Dendritic cell treated with granulocyte-macrophage colony-stimulating factor and Interleukin-4, amounts not matched to agents 40 ng/mL and 50 ng/mL, for 4 days (primary cell): Measurements from ENCODE around the gene TTC9.
"Not testable (repeated sequence)": the region's sequence is repeated elsewhere in the genome, so short reads cannot be mapped to it uniquely, and the experiment has no call there.

Experiments
- H3K27ac Mint-ChIP-seq: one replicate; pipeline ENCODE4 v1.8.0; 2022; ENCODE audit warnings: mild to moderate bottlenecking, mixed read lengths
- H3K27me3 Mint-ChIP-seq: one replicate; pipeline ENCODE4 v1.8.0; 2022; ENCODE audit warnings: mild to moderate bottlenecking, mixed read lengths
- H3K36me3 Mint-ChIP-seq: one replicate; pipeline ENCODE4 v1.8.0; 2022; ENCODE audit warnings: low read depth, mixed read lengths
- H3K4me1 Mint-ChIP-seq: one replicate; pipeline ENCODE4 v1.8.0; 2022; ENCODE audit warnings: low read depth, mixed read lengths
- H3K4me3 Mint-ChIP-seq: one replicate; pipeline ENCODE4 v1.8.0; 2022; ENCODE audit warnings: mild to moderate bottlenecking, moderate library complexity, mixed read lengths
- H3K9me3 Mint-ChIP-seq: one replicate; pipeline ENCODE4 v1.8.0; 2022; ENCODE audit warnings: mixed read lengths
- intact Hi-C: fragments of 100-400 bp; cut with micrococcal nuclease; formaldehyde crosslinking; loops from one replicate; pipeline ENCODE4 v1.15.0; 2022

The TTC9 gene

DNA sequence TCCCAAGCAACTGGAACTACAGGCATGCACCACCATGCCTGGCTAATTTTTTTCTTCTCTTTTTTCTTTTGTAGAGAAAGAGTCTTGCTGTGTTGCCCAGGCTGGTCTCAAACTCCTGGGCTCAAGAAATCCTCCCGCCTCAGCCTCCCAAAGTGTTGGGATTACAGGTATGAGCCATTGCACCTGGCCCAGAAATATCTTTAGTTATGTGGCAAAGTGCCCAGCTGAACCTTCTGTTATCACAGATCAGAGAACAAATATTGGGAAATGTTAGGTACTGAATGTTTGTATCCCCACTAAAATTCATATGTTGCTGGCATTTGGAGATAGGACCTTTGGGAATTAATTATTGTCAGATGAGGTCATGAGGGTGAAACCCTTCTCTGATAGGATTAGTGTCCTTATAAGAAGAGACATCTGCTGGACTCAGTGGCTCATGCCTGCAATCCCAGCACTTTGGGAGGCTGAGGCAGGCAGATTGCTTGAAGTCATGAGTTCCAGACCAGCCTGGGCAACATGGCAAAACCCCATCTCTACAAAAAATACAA is 62.0 kb downstream of the TTC9 start:
- H3K9me3 Mint-ChIP-seq, H3K27me3 Mint-ChIP-seq, H3K4me3 Mint-ChIP-seq, H3K27ac Mint-ChIP-seq, intact Hi-C loops: not testable (repeated sequence)
- Mint-ChIP-seq H3K36me3 (peaks cover 19% of the 10 kb centered on the region), H3K4me1 (peaks cover 61% of the 10 kb centered on the region)

DNA sequence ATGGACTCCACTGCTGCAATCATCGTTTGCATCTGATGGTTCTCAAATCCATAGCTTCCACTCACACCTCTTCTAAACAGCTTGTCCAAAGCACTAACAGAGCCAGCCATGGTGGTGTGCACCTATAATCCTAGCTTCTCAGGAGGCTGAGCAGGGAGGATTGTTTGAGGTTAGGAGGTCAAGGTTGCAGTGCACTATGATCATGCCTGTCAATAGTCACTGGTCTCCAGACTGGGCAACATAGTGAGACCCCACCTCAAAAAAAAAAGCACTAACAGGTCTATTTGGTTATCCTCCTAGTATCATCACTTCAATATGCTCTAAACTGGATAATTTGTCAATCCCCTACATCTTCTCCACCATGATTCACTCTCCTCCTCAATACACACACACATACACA is 63.2 kb downstream of the TTC9 start:
- peaks cover 19% of the 10 kb centered on the region for H3K36me3 Mint-ChIP-seq
- peaks cover 48% of the 10 kb centered on the region for H3K4me1 Mint-ChIP-seq
- no peaks in the 10 kb centered on the region for H3K27me3 Mint-ChIP-seq
- no peaks in the 10 kb centered on the region for H3K9me3 Mint-ChIP-seq
- peak overlapping the region; percentile 1 for H3K27ac Mint-ChIP-seq
- H3K4me3 Mint-ChIP-seq, result no peak overlapping the region
- intact Hi-C loops, result no loop called here

DNA sequence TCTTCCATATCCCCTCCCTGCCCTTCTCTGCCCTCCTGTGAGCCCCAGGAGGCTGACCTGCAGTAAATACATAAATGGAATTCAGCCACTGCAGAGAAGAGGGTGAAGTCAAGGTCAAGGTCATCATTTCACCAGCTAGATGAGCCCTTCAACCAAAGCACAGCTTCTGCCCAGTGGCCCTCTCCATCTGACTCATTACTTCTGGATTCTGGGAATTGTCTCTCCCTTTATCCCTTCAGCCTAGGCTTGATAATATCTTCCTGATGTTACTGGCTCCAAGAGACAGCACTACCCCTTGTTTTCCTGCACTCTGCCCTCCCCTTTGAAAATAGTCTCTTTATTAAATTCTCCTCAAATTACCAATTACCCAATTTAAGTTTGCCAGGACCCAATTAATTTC is 64.5 kb downstream of the TTC9 start:
- peaks cover 42% of the 10 kb centered on the region for H3K4me1 Mint-ChIP-seq
- intact Hi-C loops, result no loop called here
- no peak overlapping the region for H3K4me3 Mint-ChIP-seq
- no peaks in the 10 kb centered on the region for H3K9me3 Mint-ChIP-seq
- peaks cover 19% of the 10 kb centered on the region for H3K36me3 Mint-ChIP-seq
- no peaks in the 10 kb centered on the region for H3K27me3 Mint-ChIP-seq
- peak overlapping the region; percentile 40 for H3K27ac Mint-ChIP-seq

DNA sequence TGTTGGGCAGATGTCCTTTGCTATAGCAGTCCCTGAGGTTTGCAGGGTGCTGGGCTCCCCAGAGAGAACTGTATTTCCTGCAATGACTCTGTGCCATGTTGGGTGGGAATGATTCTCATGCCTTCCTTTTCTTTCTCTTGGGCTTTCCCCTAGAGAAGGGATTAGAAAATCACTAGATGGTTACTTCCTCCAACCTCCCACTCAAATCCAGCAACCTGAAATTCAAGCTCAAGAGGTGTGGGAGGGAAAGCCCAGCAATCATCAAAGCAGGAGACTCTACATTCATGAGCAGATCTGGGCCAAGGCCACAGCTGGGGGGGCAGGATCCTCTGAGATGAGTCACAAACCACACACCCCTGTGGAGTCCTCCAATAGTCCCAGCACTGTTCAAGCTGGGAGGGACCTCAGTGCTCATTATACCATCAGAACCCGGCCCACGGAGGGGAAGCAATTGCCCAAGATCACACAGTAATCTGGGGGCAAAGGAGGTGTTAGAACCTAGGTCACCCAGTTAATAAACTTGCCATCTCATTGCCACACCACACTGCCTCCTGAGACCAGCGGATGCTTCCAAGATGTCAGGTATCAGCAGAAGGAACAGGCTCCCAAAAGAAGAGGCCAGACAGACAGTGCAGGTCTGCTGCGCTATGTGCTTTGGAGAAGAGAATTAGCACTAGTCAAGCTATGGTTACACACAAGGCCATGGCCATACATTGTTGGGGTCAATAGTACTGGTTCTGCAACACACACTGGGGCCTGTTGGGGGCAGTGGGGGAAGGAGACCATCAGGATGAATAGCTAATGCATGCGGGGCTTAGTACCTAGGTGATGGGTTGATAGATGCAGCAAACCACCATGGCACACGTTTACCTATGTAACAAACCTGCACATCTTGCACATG is 65.7 kb downstream of the TTC9 start:
- Mint-ChIP-seq H3K36me3 (peaks cover 20% of the 10 kb centered on the region), H3K27me3 (no peaks in the 10 kb centered on the region), H3K4me3 (no peak overlapping the region), H3K27ac (no peak overlapping the region), H3K4me1 (peaks cover 35% of the 10 kb centered on the region), H3K9me3 (no peaks in the 10 kb centered on the region)
- intact Hi-C loops, result no loop called here

DNA sequence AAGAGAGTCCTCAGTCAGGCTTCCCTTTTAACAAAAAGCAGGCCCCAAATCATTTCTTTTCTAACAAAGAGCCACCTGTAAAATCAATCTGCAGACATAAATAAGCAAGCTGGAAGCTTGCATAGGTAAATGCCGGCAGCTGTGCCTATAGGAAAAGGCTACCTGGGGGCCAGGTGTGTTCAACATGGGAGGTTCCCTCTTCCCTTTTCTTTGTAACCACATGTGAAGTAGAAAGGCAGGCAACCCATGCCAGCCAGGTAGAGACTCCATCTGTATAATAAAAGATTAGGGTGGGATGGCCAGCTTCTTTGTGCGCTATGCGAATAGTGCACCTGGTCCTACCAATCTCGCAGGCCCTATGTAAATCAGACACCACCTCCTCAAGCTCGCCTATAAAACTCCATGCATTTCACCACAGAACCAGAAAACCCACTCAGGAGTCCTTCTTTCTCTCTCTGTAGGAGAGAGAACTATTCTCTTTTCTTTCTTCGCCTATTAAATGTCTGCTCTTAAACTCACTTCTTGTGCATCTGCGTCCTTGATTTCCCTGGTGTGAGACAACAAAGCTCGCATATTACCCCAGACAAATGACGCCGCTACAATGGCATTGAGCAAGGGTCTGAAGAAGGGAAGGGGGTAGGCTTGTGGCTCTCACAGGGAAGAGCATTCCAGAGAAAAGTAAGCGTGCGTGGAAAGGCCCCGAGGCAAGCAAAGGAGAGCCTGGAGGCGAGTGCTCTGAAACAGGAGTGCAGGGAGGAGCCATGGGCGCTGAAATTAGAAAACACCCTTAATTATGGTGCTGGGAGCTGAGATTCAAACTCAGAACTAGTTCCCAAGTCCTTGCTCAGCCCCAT is 67.2 kb downstream of the TTC9 start:
- no peaks in the 10 kb centered on the region for H3K9me3 Mint-ChIP-seq
- peaks cover 43% of the 10 kb centered on the region for H3K4me1 Mint-ChIP-seq
- intact Hi-C loops, result no loop called here
- no peak overlapping the region for H3K4me3 Mint-ChIP-seq
- H3K36me3 Mint-ChIP-seq, result peaks cover 25% of the 10 kb centered on the region
- H3K27me3 Mint-ChIP-seq, result no peaks in the 10 kb centered on the region
- H3K27ac Mint-ChIP-seq, result no peak overlapping the region

DNA sequence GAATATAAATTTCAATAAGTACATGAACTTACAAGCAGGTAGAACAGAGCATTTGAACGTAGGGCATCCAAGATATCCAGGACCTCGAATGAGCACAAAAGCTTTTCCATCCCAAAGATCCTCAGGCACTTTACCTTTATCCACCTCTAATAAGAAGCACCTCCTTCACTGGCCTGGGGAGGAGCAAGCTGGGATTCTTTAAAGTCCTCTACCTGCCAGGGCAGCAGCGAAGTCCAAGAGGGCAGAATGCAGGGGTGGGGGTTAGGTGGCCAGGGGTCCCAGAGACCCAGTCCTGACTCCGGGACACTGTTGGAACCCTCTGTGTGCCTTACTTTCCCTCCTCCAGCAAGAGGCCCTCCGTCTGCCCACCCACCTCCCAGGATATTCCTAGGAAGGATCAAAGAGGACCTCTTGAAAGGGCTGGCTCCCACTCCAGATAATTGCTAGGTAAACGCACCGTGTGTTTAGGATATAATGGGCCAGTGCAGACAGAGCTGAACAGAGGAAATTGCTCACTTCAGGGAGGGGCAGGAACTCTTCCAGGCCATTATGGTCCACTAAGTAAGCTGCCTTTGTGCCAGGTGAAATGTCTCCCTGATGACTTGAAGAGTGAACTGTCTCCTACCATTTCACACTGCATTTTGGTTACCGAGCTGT is 68.1 kb downstream of the TTC9 start:
- H3K4me1 Mint-ChIP-seq, result peaks cover 46% of the 10 kb centered on the region
- no peak overlapping the region for H3K4me3 Mint-ChIP-seq
- peak overlapping the region; percentile 58 for H3K27ac Mint-ChIP-seq
- H3K9me3 Mint-ChIP-seq, result no peaks in the 10 kb centered on the region
- H3K27me3 Mint-ChIP-seq, result no peaks in the 10 kb centered on the region
- intact Hi-C loops, result loop anchor here (5.0 kb wide), 2 partner anchors 68 to 107 kb away; partner anchors contain the start of gene TTC9
- H3K36me3 Mint-ChIP-seq, result peaks cover 21% of the 10 kb centered on the region

DNA sequence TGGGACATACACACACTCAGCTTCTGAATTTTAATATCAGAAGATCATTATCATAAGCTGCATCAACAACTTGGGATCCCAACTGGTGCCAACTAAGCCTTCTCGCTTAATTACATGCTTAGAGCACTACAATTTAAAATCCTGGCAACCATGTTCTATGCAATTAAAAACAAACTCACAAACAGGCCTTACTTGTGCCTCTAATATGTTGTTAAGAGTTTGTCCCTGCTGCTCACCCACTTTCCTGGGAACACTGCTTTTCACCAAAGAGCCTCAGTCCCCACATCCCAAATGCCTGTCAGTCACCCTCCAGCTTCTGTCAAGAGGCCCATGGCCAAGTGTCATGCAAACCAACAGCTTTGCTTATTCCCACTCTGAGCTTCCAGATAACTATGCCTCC is 69.7 kb downstream of the TTC9 start:
- intact Hi-C loops, result loop anchor here (5.0 kb wide), 2 partner anchors 69 to 106 kb away; partner anchors contain the start of gene TTC9
- Mint-ChIP-seq H3K27ac (no peak overlapping the region), H3K4me1 (peaks cover 37% of the 10 kb centered on the region)

DNA sequence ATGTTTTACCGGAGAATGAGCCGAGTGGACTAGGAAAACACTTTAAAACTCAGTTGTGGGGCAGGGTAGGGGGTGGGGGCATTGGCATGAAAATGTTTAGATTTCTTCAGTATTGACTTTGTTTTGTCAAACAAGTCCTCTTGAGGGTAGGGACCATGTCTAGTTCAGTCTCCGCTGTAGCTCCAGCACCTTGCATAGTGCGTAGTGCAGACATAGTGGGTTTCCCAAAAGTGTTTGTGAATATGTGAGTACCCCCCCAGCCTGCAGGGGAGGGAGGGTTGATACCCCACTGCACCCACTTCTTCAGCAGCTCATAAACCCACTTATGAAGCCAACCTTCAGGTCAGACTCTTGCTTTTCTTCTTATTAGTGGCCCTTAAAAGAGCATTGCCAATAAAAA is 71.4 kb downstream of the TTC9 start:
- Mint-ChIP-seq H3K9me3 (no peaks in the 10 kb centered on the region), H3K27ac (peak overlapping the region; percentile 58), H3K36me3 (peaks cover 6% of the 10 kb centered on the region), H3K4me1 (peaks cover 25% of the 10 kb centered on the region), H3K27me3 (peaks cover 4% of the 10 kb centered on the region), H3K4me3 (no peak overlapping the region)
- intact Hi-C loops, result loop anchor here (5.0 kb wide), 2 partner anchors 71 to 104 kb away; partner anchors contain the start of gene TTC9

More for the DNA sequence above, 69.7 kb downstream of the TTC9 start:
- H3K9me3 Mint-ChIP-seq, result no peaks in the 10 kb centered on the region
- H3K27me3 Mint-ChIP-seq, result peaks cover 4% of the 10 kb centered on the region
- H3K4me3 Mint-ChIP-seq, result no peak overlapping the region
- peaks cover 6% of the 10 kb centered on the region for H3K36me3 Mint-ChIP-seq

DNA sequence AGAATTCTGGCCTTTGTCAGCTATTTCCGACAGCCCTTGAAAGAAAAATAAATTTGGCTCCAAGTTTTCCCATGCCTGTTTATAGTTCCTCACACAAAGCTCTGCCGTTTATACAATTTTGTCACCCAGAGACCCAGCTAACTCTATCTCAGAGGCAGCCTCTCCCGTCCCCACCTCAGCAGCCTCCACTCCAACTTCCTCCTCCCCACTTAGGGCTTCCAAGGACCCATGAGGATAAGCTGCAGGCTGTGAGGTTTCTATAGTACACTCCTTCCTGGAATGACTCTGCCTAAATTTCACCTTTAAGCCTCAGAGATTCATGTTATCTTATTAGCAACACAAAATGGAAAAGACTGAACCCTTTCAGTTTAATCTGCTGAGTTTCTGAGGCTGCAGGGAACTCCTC is 71.8 kb downstream of the TTC9 start:
- Mint-ChIP-seq H3K4me3 (no peak overlapping the region), H3K27ac (peak overlapping the region; percentile 58), H3K36me3 (peaks cover 6% of the 10 kb centered on the region), H3K9me3 (no peaks in the 10 kb centered on the region), H3K27me3 (peaks cover 4% of the 10 kb centered on the region), H3K4me1 (peaks cover 25% of the 10 kb centered on the region)
- intact Hi-C loops, result loop anchor here (5.0 kb wide), 2 partner anchors 71 to 104 kb away; partner anchors contain the start of gene TTC9

DNA sequence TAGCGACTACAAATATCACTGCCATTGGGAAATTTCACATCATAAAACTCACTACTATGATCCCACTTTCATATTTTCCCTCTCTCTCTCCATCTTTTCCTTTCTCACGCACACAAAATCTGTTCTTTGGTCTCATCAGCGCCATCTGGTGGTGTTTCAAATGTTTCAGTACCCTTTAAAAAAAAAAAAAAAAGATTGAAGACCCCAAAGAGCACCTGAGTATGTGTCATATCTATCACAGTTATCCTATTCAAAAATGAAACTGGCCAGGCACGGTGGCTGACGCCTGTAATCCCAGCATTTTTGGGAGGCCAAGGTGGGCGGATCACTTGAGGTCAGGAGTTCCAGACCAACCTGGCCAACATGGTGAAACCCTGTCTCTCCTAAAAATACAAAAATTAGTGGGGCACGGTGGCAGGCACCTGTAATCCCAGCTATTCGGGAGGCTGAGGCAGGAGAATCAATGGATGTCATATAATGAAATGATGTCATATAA is 72.4 kb downstream of the TTC9 start:
- Mint-ChIP-seq H3K36me3 (peaks cover 6% of the 10 kb centered on the region), H3K27ac (peak overlapping the region; percentile 58), H3K27me3 (peaks cover 4% of the 10 kb centered on the region), H3K4me3 (no peak overlapping the region), H3K4me1 (peaks cover 25% of the 10 kb centered on the region), H3K9me3 (no peaks in the 10 kb centered on the region)
- intact Hi-C loops, result loop anchor here (1.0 to 5.0 kb wide), 3 partner anchors 72 to 103 kb away; partner anchors contain the start of gene TTC9

DNA sequence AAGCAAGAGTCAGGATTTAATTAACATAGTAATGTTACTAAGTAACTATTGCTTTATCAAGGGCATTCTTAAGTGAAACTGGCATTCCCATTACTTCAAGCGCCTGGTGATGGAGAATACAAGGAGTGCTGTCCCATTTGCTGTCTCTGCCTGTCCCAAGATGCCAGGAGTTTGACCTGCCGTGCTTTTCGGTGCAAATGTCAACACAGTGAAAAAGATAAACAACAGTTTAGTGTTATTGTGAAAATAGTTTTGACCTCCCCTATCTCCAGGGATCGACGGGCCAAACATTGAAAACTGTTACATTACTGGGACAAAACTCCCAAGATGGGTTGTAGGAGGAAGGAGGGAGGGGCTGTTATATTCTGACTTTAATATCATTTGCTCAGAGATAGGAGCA is 74.8 kb downstream of the TTC9 start:
- Mint-ChIP-seq H3K36me3 (peaks cover 6% of the 10 kb centered on the region), H3K27ac (no peak overlapping the region), H3K27me3 (peaks cover 4% of the 10 kb centered on the region), H3K9me3 (no peaks in the 10 kb centered on the region), H3K4me1 (peaks cover 16% of the 10 kb centered on the region), H3K4me3 (no peak overlapping the region)
- intact Hi-C loops, result no loop called here

DNA sequence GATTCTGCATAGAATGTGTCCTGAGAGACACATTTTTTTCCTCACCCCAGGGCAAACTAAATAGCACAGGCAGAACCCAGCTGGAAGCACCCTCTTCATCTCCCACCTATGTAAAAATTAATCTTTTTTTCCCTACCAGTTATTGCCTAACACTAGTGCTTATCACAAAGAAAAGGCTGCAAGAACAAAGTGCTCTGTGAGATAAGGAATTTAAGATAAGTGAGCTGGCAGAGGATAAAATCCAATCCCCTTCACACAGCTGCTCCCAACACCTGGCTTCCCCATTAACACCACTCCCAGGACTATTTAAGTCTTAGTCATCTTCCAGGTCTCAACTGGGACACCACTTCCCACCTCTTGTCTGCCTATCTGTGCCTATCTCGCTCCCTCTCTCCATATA is 75.2 kb downstream of the TTC9 start:
- peaks cover 6% of the 10 kb centered on the region for H3K36me3 Mint-ChIP-seq
- H3K4me1 Mint-ChIP-seq, result peaks cover 16% of the 10 kb centered on the region
- peaks cover 4% of the 10 kb centered on the region for H3K27me3 Mint-ChIP-seq
- intact Hi-C loops, result no loop called here
- no peaks in the 10 kb centered on the region for H3K9me3 Mint-ChIP-seq
- H3K4me3 Mint-ChIP-seq, result no peak overlapping the region
- no peak overlapping the region for H3K27ac Mint-ChIP-seq

DNA sequence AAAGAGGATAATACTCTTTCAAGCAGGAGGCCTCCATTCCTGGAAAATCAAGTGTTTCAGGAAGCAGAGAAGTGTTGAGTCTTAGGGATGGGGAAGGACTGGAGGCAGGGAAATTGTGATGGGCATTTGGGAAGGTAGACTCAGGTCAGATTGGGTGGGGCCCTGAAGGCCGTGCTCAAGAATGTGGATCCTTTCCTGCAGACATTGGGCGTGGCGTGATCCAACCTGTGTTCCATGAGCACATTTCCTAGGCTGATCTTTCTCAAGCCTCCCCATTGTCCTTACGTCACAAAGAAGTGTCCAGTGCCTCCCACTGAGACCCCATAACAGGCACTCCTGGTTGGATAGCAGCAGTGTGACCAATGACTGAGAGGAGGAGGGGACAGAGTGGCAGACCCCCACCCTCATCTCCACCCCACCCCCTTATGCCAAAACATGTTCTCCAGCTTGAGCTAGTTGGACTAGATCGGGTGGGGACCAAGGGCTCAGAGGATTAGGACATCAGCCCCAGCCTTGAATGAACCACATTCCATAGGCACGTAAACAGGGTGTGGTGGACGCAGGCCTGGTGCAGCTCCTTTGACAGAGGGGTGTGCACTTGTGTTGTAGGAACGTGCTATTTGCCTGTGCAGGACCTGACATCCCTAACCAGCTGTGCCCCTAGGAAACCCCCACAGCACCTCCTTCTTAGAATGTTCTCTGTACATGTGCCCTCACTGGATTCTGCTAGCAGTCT is 76.8 kb downstream of the TTC9 start:
- H3K4me3 Mint-ChIP-seq, result no peak overlapping the region
- intact Hi-C loops, result no loop called here
- peaks cover 6% of the 10 kb centered on the region for H3K27me3 Mint-ChIP-seq
- H3K9me3 Mint-ChIP-seq, result no peaks in the 10 kb centered on the region
- no peak overlapping the region for H3K27ac Mint-ChIP-seq
- H3K4me1 Mint-ChIP-seq, result peaks cover 7% of the 10 kb centered on the region
- H3K36me3 Mint-ChIP-seq, result no peaks in the 10 kb centered on the region
